Midbrain (tissue), 1 donor: ENCODE results near the gene ANK3.
A peak's percentile ranks its signal among the peaks of the same experiment; 100 is the strongest.
"Not testable (repeated sequence)": the region's sequence is repeated elsewhere in the genome, so short reads cannot be mapped to it uniquely, and the experiment has no call there.

ENCODE experiments used
- DNase-seq: peaks from one replicate; lab custom pipeline; 2025; lab: John Stamatoyannopoulos, UW

ANK3 gene

GRCh38 chr10:60304829-60305379 lies 84.8 kb downstream of the ANK3 start:
- DNase-seq, result no peak

- no peak for DNase-seq
Measured at GRCh38 chr10:60303778-60304177, 85.9 kb downstream of the ANK3 start.

- DNase-seq, result no peak
Measured at GRCh38 chr10:60299961-60300883, 89.5 kb downstream of the ANK3 start.

- DNase-seq, result no peak
Measured at GRCh38 chr10:60299390-60299778, 90.3 kb downstream of the ANK3 start.

- DNase-seq, result no peak
Measured at GRCh38 chr10:60298408-60299389, 91.0 kb downstream of the ANK3 start.

GRCh38 chr10:60296073-60296472 lies 93.6 kb downstream of the ANK3 start:
- no peak for DNase-seq

- no peak for DNase-seq
Measured at GRCh38 chr10:60295028-60295937, 94.4 kb downstream of the ANK3 start.

- no peak for DNase-seq
Measured at GRCh38 chr10:60293581-60294175, 96.0 kb downstream of the ANK3 start.

- DNase-seq, result no peak
Measured at GRCh38 chr10:60292998-60293397, 96.7 kb downstream of the ANK3 start.

- DNase-seq, result not testable (repeated sequence)
Measured at GRCh38 chr10:60292536-60292935, 97.1 kb downstream of the ANK3 start.

- DNase-seq, result no peak
Measured at GRCh38 chr10:60291344-60291930, 98.2 kb downstream of the ANK3 start.

- DNase-seq, result no peak
Measured at GRCh38 chr10:60290558-60290957, 99.1 kb downstream of the ANK3 start.

GRCh38 chr10:60289800-60290199 lies 99.9 kb downstream of the ANK3 start:
- no peak for DNase-seq

- DNase-seq, result no peak
Measured at GRCh38 chr10:60288256-60288655, 101.4 kb downstream of the ANK3 start.

GRCh38 chr10:60286559-60286958 lies 103.1 kb downstream of the ANK3 start:
- no peak for DNase-seq

GRCh38 chr10:60283397-60283796 lies 106.3 kb downstream of the ANK3 start:
- DNase-seq, result no peak

GRCh38 chr10:60282771-60283353 lies 106.8 kb downstream of the ANK3 start:
- DNase-seq, result peak; percentile 28

- no peak for DNase-seq
Measured at GRCh38 chr10:60281792-60282353, 107.8 kb downstream of the ANK3 start.

- no peak for DNase-seq
Measured at GRCh38 chr10:60281331-60281730, 108.3 kb downstream of the ANK3 start.

- DNase-seq, result no peak
Measured at GRCh38 chr10:60280475-60280874, 109.2 kb downstream of the ANK3 start.
